ENCODE results near the gene WDR19. TPM values are rescaled to one million over a fixed set of nuclear protein-coding genes. Genes with fewer than 3 reads are reported as not detected.

WDR19 gene
- total RNA-seq, 1 experiment from 2014 or later: 23.3 TPM

DNA sequence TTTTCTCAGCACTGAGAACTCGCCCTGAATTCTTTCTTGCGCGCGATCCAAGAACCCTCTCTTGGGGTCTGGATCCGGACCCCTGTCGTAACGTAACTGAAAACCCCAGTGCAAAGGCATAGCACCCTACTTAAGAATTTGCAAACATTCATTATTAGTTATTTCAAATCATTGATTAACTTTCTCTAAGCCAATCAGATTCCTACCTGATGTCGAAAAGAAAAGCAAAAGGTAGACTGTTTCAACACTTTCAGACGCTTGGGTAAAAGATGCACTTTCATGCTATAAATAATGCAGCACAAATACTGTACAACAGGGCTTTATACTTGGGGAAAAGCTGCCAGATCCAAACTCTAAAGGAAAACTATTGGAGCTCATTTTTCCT is 817 bp upstream of the WDR19 start:
- TF ChIP-seq, protein P1, sequence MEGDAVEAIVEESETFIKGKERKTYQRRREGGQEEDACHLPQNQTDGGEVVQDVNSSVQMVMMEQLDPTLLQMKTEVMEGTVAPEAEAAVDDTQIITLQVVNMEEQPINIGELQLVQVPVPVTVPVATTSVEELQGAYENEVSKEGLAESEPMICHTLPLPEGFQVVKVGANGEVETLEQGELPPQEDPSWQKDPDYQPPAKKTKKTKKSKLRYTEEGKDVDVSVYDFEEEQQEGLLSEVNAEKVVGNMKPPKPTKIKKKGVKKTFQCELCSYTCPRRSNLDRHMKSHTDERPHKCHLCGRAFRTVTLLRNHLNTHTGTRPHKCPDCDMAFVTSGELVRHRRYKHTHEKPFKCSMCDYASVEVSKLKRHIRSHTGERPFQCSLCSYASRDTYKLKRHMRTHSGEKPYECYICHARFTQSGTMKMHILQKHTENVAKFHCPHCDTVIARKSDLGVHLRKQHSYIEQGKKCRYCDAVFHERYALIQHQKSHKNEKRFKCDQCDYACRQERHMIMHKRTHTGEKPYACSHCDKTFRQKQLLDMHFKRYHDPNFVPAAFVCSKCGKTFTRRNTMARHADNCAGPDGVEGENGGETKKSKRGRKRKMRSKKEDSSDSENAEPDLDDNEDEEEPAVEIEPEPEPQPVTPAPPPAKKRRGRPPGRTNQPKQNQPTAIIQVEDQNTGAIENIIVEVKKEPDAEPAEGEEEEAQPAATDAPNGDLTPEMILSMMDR (conservative IDR thresholded peaks at IDR 0.05): no peak
- no peak overlapping the region for H3K4ac ChIP-seq (ENCODE audit: low read depth, low read length)
- no peak overlapping the region for H2BK12ac ChIP-seq (ENCODE audit: insufficient read length, low read depth, low read length)
- no peaks in the 10 kb centered on the region for H4K20me1 ChIP-seq (ENCODE audit: control insufficient read depth, insufficient read depth, insufficient read length)
- no peak overlapping the region for H3T11ph ChIP-seq (ENCODE audit: low read length)
- no peak overlapping the region for H3K14ac ChIP-seq (ENCODE audit: insufficient read depth, low read length)
- H2BK120ac ChIP-seq (ENCODE audit: low read depth, low read length, poor library complexity, severe bottlenecking): no peak overlapping the region
- H3K9me3 Mint-ChIP-seq: no peaks in the 10 kb centered on the region
- peaks cover 3 to 4% of the 10 kb centered on the region in 2 experiments; a peak in 2 of 4 replicates for H3K4me1 Mint-ChIP-seq
- no peaks in the 10 kb centered on the region for H3K27me3 ChIP-seq (ENCODE audit: insufficient read depth, low read length)
- peaks cover 10% of the 10 kb centered on the region for H3K23me2 ChIP-seq (ENCODE audit: insufficient read length, low read depth, low read length, poor library complexity, severe bottlenecking)
- no peak overlapping the region for H3K27ac Mint-ChIP-seq
- no peak overlapping the region for H3K56ac ChIP-seq (ENCODE audit: insufficient read length, low read depth, low read length)
- no peak overlapping the region for H2BK15ac ChIP-seq (ENCODE audit: low read depth, low read length)
- H3K9me3 ChIP-seq (ENCODE audit: control insufficient read depth, low read depth, low read length): no peaks in the 10 kb centered on the region
- H3K4me1 ChIP-seq (ENCODE audit: insufficient read depth, low read length): no peaks in the 10 kb centered on the region
- no peak overlapping the region for H4K8ac ChIP-seq (replicated peaks; ENCODE audit: insufficient read length, low read depth, low read length)
- H3K18ac ChIP-seq (ENCODE audit: insufficient read length, low read depth, low read length): no peak overlapping the region
- no peaks in the 10 kb centered on the region; a peak in 2 of 7 replicates for H3K36me3 Mint-ChIP-seq (ENCODE audit: insufficient read depth in 1 of 3, low read depth in 3 of 3)
- H3K79me2 ChIP-seq (ENCODE audit: insufficient read depth, low read length): no peaks in the 10 kb centered on the region
- H2AFZ ChIP-seq (ENCODE audit: low read length): peak overlapping the region; percentile 62
- no peak overlapping the region for H3K27ac ChIP-seq (ENCODE audit: insufficient read length, low read depth, low read length)
- H4K91ac ChIP-seq (ENCODE audit: insufficient read length, low read depth, low read length): no peak overlapping the region
- peak overlapping the region; percentile 60 for H3K4me2 ChIP-seq (ENCODE audit: insufficient read depth, insufficient read length, low read length)
- no peak overlapping the region; a peak in 2 of 5 replicates for H3K4me3 Mint-ChIP-seq
- WGBS (ENCODE audit: extremely low coverage, insufficient read length, low lambda C conversion rate): no CpG with 5 or more reads among the region's 9 CpGs
- H3K23ac ChIP-seq (ENCODE audit: insufficient read length, low read depth, low read length): no peak overlapping the region
- no peak overlapping the region for H2AK5ac ChIP-seq (ENCODE audit: insufficient read length, low read length)
- peak overlapping the region; percentile 28 for H3K9ac ChIP-seq (ENCODE audit: extremely low read depth, insufficient read length, low read length)
- no peak overlapping the region for H2BK20ac ChIP-seq (ENCODE audit: low read depth, low read length, poor library complexity, severe bottlenecking)
- no peak for DNase-seq
- no peak overlapping the region for H2BK5ac ChIP-seq (ENCODE audit: insufficient read length, low read length)
- H3K79me1 ChIP-seq (ENCODE audit: insufficient read depth, low read depth, low read length, poor library complexity, severe bottlenecking): no peaks in the 10 kb centered on the region
- peaks cover 12% of the 10 kb centered on the region for H3K27me3 Mint-ChIP-seq (ENCODE audit: low read depth)
- H4K5ac ChIP-seq (ENCODE audit: insufficient read length, low read depth, low read length): no peak overlapping the region
